Measurements from ENCODE around the gene ATP1A1.

DNA sequence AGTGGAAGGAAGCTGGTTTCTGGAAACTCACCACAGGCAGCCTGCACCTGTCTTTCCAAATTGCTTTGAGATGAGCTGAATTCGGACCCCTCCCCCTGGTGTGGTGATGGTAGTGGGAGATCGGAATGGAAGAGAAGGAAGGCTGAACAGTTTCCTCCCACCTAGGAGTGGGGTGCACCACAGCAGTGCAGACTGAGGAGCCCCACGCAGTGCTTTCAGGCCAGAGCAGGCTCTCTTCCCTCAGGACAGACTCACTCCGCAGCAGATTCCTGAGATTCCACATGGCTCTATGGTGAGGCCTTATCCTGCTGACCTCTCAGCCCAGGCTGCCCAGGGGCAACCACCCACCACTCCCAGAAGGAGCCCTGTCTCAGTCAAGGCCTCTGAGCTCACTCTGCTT lies 80.9 kb downstream of the ATP1A1 start:
- TF ChIP-seq, protein P1, sequence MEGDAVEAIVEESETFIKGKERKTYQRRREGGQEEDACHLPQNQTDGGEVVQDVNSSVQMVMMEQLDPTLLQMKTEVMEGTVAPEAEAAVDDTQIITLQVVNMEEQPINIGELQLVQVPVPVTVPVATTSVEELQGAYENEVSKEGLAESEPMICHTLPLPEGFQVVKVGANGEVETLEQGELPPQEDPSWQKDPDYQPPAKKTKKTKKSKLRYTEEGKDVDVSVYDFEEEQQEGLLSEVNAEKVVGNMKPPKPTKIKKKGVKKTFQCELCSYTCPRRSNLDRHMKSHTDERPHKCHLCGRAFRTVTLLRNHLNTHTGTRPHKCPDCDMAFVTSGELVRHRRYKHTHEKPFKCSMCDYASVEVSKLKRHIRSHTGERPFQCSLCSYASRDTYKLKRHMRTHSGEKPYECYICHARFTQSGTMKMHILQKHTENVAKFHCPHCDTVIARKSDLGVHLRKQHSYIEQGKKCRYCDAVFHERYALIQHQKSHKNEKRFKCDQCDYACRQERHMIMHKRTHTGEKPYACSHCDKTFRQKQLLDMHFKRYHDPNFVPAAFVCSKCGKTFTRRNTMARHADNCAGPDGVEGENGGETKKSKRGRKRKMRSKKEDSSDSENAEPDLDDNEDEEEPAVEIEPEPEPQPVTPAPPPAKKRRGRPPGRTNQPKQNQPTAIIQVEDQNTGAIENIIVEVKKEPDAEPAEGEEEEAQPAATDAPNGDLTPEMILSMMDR (IDR thresholded peaks at IDR 0.05; ENCODE audit: extremely low read depth in 1 of 2, insufficient read depth in 1 of 2, low read depth in 1 of 2, low read length in 2 of 2): no peak
- TF ChIP-seq JUN (IDR thresholded peaks at IDR 0.05; ENCODE audit: borderline replicate concordance, insufficient read depth, insufficient read length, low read depth) (no peak), EZH2 (IDR thresholded peaks at IDR 0.05; ENCODE audit: borderline replicate concordance, low read depth, low read length, severe bottlenecking) (no peak), POLR2AphosphoS5 (IDR thresholded peaks at IDR 0.05; ENCODE audit: insufficient read depth, low read depth, low read length) (no peak), POLR2A (IDR thresholded peaks at IDR 0.05; ENCODE audit: low read depth, low read length) (no peak)
- TF ChIP-seq, protein P2, sequence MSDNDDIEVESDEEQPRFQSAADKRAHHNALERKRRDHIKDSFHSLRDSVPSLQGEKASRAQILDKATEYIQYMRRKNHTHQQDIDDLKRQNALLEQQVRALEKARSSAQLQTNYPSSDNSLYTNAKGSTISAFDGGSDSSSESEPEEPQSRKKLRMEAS (IDR thresholded peaks at IDR 0.05; ENCODE audit: insufficient read depth, insufficient read length): no peak
